ENCODE measurements around the gene DENND4A.

DNA sequence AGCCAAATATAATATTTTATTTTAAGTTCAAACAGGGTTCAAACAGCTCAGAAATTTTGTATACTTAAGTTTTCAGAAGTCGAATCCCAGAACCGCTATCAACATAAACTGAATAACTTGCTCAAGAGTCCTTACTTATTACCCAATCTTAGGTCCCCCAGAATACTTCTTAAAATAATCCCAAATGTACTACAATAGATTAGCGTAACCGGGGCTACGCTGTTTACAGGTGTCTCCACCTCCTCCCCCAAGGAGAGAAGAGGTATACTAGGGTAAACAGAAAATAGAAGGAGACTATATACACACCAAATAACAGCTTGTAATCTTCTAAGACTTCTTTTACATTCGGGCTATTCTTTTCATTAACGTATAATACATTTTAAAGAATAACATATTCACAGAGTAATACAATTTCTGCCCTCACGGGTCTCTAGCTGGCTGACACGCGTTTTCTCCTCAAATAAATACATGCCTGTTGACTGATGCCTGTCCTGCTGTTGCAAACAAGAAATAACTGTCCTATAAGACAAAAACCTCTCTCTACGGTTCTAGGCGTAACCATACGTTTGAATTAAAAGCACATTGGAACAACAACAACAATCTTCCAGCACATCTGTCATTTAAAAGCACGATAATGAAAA, 1.3 kb downstream of the DENND4A start:
- TF ChIP-seq, protein P1, sequence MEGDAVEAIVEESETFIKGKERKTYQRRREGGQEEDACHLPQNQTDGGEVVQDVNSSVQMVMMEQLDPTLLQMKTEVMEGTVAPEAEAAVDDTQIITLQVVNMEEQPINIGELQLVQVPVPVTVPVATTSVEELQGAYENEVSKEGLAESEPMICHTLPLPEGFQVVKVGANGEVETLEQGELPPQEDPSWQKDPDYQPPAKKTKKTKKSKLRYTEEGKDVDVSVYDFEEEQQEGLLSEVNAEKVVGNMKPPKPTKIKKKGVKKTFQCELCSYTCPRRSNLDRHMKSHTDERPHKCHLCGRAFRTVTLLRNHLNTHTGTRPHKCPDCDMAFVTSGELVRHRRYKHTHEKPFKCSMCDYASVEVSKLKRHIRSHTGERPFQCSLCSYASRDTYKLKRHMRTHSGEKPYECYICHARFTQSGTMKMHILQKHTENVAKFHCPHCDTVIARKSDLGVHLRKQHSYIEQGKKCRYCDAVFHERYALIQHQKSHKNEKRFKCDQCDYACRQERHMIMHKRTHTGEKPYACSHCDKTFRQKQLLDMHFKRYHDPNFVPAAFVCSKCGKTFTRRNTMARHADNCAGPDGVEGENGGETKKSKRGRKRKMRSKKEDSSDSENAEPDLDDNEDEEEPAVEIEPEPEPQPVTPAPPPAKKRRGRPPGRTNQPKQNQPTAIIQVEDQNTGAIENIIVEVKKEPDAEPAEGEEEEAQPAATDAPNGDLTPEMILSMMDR (IDR thresholded peaks at IDR 0.05) = no peak
- TF ChIP-seq EZH2 (IDR thresholded peaks at IDR 0.05; ENCODE audit: borderline replicate concordance, insufficient read depth, low read depth, low read length, poor library complexity, severe bottlenecking) = no peak
